NCI-H2029 treated with DMSO at 0.1 percent for 48 hours (cell line): Measurements from ENCODE around the gene RTL1.

Experiments used
- DNase-seq: peaks from one replicate; lab custom pipeline; 2025; lab: John Stamatoyannopoulos, UW

The RTL1 gene

DNA sequence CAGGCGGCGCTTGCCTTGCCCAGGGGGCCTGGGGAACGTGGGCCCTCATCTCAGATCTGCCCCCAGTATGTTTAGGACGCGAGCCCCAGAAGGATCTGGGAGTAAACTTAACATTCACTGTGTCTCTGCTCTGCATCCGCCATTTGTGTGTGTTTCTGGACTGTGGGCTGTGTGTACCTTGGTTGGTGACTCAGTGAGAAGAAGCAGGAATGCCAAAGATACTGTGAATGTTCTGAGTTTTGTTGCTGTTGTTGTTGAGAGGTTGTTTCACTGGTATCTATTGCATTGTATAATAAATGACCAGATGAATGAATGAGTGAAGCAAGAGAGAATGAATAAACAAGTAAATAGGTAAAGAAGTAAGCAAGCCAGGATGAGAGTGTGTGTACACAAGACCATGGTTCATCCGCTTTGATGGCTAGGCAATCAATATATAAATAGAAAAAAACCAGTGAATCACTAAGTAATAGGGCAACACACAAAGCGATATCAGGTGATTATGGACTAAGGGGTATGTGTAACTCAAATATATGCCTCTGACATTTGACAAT, 57.1 kb downstream of the RTL1 start:
- no peak for DNase-seq

DNA sequence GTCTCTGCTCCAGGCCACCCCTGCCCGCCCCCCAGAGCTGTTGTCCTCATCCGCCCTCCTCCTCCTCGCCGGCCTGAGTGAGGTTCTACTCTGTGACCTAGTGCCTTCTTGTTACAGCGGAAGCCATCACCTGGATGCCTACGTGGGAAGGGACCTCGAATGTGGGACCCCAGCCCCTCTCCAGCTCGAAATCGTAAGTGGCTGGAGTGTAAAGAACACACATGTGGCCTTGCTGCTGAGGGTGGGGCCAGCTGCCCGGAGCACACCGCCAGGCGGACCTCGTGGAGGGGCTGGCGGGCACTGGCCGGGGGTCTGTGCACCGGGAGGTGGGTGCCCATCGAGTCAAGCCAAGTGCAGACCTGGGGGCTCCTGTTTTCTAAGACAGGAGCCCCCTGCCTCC, 58.2 kb downstream of the RTL1 start:
- no peak for DNase-seq

DNA sequence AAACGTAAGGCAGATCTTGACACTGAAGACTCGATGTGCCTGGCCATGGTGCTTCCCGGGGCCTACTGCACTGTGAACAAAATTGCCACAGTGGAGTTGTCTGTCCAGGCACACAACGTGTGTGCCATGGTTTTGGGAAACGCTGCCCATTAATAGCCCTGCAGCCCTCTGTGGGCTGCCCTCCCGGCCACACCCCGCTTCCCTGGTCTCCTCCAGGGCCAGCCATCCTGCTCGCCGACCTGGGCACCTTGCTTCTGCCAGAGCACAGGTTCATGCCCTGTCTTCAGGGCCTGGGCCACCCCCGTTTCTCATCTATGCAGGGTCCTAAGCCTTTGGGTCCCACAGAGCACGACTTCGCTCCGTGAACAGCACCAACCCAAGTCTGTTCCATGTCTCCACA, 58.7 kb downstream of the RTL1 start:
- no peak for DNase-seq

DNA sequence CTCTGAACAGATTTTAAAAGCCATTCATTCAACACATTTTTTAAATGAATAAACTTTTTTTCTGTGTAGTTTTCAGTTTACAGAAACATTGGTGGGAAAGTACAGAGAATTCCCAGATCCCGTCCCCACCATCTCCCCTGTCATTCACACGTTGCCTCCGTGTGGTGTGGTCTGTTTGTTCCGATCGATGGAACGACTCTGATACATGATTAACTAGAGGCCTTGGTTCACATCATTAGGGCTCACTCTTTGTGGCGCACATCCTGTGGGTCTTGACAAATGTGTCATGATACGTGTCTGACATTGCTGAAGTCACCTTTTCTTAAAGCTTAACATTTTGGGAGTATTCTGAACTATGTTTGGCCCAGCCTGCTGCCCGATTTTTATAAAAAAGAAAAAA, 59.1 kb downstream of the RTL1 start:
- no peak for DNase-seq

DNA sequence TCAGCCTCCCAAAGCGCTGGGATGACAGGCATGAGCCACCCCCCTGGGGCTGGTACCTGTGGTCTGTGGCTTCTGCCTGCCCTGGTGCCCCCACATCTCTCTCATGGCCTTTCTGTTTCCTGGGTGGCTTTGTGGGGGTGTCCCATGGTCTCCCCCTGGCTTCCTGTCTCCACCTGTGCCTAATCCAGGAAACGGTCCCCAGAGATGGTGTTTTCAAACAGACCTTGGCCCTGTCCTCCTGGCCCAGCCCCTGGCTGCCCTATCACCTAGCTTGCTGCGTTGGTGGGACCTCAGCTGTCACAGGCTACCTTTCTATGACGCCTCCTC, 59.5 kb downstream of the RTL1 start:
- no peak for DNase-seq

DNA sequence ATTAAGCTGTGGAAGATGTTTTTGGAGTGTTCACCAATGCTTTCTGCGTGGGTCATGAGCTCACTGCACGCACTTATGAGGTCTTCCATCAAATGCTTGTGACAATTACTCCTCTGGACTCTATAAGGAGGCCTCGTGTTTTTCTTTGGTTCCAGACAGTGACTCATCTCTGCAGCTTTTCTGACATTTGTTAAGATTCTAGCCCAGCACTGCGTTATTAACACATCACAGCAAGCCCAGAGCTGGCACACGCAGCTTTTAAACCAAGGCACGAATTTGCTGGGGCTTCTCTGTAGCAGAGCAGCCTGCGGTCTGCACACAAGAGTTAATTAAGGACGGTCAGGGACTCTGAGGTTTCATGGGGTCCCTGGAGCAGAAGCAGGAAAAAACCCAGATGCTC, 60.7 kb downstream of the RTL1 start:
- DNase-seq, result no peak

DNA sequence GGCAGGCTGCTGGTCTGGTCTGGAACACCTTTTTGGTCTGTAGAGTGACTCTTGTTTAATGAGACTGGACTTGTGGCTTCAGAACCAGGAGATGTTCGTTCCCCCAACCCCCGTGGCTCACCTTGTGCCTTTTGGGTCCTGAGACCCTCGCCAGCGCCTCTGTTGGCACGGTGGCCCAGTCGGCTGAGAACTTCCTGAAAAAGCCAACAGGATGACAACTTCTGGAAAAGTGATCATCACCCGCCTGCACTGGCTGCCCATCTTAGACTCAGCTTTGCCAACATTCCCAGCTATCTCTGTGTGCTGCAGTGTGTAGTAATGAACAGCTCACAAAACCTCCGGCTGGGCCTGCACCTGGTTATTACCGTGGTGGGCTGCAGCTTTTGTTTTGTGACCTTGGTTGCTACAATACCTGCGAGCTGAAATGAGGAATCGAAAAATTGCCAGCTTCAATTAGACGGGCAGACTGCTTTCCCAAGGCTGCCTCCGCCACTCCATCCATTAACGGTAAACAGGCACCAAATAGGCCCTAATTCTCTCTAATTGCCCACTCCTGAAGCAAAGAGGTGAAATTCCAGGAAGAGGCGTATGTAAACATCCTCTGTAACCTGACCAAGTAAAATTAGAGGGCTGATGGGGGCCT, 61.6 kb downstream of the RTL1 start:
- no peak for DNase-seq

DNA sequence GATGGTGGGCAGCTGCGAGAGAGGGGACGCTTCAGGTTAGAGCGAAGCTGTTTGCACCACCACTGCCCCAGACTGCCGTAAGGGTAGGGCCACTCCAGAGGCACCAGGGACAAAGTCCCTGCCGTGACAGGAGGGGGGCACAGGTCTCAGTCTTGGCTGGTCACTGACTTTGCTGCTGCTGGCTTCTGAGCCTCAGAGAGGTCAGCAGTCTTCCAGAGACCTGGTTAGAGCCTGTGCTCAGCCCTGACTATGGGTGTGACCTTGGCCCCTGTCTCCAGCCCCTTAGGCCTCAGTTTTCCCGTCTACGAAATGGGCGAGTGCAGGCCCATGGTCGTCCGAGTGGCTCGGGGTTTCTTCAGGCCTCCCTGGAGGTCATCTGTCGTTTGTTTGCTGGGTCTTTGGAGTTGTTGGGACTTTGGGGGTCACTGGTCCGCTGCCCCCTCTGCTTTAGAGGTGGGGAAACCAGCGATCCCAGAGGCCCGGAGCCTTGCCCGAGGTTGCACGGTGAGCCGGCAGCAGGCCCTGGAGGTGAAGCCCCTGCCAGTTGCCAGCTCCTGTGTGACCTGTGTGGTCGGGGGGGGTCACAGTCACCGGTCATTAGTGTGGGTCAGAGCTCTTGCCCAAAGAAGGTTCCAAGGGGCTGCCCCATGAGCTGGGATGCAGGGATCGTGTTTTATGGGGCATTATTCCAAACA, 62.3 kb downstream of the RTL1 start:
- no peak for DNase-seq

DNA sequence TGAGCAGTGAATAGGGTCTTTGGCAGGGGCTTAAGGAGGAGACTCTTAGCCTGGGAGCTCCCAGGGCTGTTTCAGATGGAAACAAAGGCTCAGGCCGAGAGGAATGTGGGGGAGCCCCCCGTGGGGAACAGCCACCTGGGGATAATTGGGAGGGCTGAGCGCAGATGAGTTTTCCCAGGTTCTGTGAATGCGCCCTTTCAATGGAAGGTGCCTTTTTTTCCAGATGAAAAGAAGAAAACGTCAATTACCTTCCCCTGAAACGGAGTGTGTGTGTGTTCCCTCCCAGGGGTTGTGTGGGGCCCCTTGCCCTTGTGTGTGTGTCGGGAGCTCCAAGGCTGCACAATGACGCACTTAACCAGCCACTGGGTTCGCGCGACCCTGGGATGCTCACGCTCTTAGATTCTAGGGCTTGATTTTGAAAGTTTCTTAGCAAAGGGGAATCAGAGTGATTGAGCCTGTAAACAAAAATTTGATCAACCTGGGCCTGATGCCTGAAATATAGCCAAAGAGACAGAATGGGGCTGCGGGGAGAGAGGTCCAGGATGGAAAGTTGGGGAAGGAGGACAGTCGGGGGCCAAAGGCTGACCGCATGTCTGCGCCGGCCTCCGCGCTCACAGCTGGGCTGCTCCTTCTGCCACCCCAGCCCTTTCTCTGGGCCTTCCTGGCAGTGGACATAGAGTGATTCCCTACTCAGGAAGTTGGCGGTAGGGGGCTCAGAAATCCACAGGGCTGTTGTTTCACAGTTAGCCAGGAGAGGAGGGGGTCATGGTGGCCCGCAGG, 63.0 kb downstream of the RTL1 start:
- no peak for DNase-seq

DNA sequence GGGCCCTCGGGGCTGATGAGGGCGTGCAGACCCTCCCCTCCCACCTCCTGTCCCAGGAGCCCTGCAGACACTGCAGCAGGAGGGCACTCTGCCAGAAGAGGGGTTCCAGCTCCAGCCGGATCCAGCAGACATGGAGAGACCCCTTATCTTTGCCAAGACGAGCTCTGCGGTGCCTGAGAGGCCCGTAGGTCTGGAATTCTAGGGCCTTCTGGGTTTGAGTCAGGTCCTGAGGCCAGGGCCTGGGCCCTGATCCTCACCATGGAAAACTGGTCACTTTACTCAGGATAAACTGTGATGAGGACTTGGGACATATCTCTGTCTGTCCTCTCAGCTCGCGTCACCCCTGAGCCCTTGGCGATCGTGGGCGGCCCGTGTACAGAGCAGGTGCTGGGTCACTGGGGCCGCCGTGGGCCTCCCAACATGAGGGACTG, 63.8 kb downstream of the RTL1 start:
- DNase-seq, result no peak

DNA sequence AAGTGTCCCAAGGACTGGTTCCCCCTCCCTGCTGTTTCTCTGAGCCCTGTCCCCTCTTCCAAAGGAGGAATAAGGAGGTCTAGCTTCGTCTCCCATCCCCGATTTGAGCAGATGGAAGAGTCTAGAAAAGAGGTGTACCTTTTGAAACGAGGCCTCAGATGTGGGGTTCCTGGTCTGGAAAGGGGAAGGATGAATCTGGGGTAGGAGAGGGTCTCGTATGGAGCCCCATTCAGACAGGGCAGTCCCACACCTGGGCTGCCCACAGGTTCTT, 64.3 kb downstream of the RTL1 start:
- no peak for DNase-seq

DNA sequence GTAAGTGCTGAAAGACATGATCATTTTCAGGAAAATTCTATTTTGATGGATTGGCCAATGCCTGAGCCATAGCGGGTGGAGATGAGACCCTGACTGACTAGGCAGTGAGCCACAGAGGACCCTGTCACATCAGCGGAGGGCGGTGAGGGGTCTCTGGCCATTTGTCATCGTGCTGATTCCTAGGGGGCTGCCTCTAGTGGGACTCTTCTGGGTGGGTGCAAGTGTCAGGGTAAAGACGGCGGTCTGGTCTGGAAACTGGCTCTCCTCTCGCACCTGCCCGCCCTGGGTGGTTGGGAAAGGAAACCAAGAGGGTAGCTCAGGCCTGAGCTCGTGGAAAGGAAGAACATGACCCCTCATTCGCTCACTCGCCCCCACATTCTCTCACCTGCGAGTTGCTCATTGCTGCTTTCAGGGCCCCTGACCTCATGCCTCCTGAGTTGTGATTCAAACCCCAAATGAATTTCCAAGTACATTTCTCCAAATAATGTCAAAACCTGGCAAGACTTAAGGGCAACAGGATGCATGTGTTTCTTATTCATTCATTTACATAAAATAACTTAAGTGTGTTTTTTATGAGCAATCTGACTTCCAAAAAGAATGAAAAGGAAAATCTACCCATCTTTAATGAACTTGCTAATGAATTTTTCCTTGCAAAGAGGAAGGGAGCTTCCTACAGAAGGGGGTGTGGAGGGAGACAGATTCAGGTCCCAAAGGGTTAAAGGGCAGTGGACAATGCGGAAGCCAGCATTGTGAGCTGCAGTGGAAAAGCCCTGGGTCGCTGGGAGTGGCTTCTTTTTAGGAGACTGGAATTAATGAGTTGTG, 64.8 kb downstream of the RTL1 start:
- no peak for DNase-seq

DNA sequence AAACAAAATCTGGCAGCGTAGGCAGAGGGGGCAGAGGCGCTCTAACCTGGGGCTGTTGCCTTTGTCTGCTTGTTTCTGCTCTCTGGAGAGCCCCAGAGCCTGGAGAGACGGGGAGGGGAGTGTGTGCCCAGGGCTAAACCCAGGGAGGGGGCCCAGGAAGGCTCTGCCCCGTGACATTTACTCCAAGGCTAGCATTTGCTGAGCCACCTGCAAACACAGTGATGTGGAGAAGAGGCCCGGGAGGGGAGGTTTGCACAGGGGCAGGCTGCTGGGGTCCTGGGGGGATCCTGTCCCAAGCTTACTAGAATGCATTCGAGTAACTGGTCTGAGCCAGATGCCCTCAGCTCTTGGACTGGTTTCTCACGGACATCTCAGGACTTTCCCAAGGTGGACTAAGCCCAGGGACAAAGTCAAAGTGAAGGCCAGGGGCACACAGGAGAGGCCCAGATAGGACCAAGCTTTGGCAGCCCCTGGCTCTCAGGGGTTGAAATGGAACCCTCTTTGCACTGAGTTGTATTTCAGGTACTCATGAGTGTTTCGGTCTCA, 65.6 kb downstream of the RTL1 start:
- DNase-seq, result no peak

DNA sequence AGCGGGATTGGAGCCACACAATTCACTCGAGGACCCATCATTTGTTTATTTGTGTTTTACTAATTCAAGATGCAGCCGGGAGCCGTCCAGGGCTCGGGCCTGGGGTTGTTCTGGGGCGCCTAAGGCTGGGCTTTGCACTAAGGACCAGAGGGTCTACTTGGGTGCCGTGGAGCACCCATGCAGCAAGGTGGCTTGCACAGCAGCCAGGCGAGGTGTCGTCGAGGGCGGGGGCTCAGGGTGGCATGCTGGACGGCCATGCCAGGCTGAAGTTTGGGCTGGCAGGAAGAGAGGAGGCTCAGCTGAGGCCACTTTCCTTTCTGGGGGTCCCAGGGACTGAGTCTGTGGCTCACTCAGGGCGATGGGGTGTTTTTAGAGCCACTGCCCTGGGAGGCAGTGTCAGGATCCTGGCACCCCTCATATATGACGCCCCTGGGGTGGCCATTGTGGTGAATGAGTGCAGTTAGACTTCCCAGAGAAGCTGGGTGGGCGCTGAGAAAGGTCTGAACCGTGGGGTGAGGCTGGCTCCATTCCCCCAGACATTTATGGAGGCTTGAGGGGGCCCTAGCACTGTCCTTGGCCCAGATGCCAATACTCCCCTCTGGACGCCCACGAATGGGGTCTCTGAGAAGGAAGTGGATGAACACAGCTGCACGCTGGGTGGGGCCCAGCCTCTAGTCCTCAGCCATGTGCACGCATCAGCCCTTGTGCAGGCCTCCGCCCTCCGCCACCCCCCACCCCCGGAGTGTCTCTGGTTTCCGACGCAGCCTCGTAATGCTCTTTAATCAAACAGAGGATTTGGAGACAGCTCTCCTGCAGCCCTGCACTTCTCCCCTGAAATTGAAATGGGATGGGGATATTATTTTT, 66.3 kb downstream of the RTL1 start:
- no peak for DNase-seq

DNA sequence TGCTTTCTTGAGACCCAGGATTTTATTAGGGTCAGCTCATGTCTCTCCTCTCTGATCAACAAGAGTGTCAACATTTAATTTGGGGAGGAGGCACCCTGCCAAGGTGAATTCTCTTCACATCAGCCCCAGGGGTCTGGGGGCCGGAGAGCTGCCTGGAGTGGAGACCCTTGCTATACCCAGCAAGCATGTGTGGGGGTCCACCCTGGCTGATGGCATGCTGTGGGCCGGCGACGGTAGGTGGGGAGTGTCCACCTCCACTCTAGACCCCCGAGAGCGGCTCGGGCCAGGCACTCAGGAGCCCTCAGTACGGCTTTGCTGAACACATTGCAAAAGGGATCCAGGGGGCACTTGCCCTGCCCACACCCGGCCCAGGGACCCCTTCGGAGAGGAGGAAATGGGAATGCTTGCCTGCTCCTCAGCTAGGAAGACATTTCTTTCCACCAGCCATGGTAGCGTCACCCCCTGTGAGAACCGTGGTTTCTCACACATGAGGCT, 67.2 kb downstream of the RTL1 start:
- no peak for DNase-seq

DNA sequence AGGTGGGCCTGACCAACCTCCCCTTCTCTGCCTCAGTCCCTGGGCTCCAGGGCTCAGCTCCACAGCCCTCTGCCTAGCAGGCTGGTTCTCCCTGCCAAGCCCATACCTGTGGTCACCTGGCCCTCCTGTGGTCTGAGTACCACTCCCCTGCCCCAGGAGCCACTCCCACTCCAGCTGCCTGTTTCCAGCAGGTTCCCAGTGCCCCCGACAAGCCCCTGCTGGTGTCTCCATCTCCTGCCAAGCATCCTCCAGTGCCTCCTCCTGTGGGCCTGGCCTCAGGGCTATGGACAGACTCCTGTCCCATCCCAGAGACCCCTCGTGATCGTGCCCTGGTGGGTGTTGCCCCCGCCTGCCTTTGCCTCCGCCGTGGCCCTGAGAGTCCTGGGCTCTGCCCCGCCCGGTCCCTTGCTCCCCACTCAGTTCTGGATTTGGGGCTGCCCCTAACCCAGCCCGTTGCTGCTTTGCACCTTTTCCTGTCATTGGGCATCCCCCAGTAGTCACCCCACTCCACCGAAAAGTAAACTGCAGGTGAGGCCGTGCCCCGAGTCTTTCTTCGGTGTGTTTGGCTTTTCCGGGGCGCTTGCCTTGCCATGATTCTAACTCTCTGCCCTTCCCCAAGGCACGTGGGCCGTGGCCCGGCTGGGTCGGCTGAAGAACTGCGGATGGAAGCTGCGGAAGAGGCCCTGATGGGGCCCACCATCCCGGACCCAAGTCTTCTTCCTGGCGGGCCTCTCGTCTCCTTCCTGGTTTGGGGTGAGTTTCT, 67.8 kb downstream of the RTL1 start:
- no peak for DNase-seq

DNA sequence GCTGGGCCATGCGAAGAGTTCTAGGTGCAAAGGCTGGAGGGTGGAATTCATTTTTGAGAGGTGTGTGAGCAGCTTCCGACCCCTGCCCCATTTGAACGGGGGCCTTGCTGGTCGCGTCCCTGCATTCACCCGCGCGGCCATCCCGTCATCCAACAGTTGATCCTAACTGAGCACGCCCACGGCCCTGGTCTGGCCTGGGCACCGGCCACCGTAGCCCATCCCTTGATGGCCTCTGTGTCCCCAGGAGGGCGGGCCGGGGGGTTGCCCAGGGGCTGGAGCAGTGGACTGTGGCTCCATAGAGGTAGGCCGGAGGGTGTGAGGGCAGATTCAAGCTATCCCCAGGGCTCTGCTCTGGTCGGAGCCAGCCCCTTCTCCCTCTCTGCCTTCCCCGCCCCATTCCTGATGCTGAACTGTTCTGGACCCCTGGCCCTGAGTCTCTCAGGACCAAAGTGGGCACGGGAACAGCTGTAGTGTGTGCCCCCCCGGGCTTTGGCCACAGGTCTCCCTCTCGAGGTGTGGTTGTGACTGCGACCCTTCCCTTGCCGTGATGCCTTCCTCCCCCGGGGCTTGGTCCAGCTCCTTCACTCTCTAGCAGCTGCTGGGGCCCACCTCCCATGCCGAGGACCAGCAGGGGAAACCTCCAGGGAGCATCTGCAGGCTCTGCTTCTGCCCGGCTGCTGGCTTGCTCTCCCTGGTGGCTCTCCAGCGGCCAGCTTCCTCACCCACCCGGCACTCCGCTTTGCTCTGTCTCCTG, 68.6 kb downstream of the RTL1 start:
- no peak for DNase-seq

DNA sequence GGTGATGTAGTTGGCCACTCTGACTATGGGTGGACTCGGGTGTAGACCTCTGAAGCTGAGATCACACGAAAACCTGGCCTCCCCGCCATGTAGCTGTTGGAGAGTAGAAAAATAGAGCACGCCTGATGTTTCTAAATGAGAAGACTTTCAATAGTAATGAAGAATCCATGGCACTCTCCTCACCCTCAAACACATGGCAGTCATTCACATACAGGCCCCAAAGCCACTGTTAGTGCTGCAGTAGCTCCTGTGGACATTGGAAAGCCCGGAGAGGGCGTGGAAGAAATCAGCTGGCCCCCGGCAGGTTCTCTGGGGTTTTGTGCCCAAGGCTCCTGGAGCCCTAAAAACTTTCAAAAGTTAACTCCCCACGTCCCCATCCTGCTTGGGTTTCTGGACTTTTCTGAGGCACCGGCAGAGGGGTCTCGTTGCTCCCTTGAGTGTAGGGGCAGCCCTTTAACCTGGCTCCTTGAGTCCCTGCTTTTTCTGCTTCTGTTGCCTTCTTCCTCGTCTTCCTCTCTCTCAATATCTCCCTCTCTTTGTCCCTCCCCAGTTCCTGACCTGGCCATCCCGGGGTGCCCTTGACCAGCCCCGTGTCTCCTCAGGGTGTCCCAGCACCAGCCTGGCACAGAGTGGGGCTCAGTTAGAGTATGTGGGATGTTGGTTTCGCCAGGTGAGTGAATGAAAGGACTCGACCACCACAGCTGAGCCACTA, 69.3 kb downstream of the RTL1 start:
- no peak for DNase-seq
